Parathyroid adenoma (tissue), 2 donors: Measurements from ENCODE around the gene EHMT2.
"Not testable (repeated sequence)": the region's sequence is repeated elsewhere in the genome, so short reads cannot be mapped to it uniquely, and the experiment has no call there.

ENCODE experiments used
- H2AFZ ChIP-seq: fragments of 300-600 bp; sonication (generic); one replicate; pipeline ENCODE4 v1.7.0; 2017; ENCODE audit warnings: antibody characterized with exemption, mild to moderate bottlenecking
- H3K27ac ChIP-seq: fragments of 300-600 bp; sonication (generic); one replicate; pipeline ENCODE4 v1.7.0; 2017
- H3K27me3 ChIP-seq: fragments of 300-600 bp; sonication (generic); one replicate; pipeline ENCODE4 v1.7.0; 2017; ENCODE audit warnings: low read length; ENCODE audit not compliant: control insufficient read depth, insufficient read depth
- H3K36me3 ChIP-seq: fragments of 300-600 bp; sonication (generic); one replicate; pipeline ENCODE4 v1.7.0; 2017; ENCODE audit warnings: low read length; ENCODE audit not compliant: control insufficient read depth, insufficient read depth
- H3K4me1 ChIP-seq: fragments of 300-600 bp; sonication (generic); one replicate; pipeline ENCODE4 v1.7.0; 2017; ENCODE audit warnings: control low read depth
- H3K4me2 ChIP-seq: fragments of 300-600 bp; sonication (generic); one replicate; pipeline ENCODE4 v1.7.0; 2017; ENCODE audit warnings: low read length
- H3K4me3 ChIP-seq: fragments of 300-600 bp; sonication (generic); one replicate; pipeline ENCODE4 v1.7.0; 2017; ENCODE audit warnings: low read depth, low read length
- H3K79me2 ChIP-seq: fragments of 300-600 bp; sonication (generic); one replicate; pipeline ENCODE4 v1.7.0; 2017; ENCODE audit warnings: control low read depth
- H3K9ac ChIP-seq: fragments of 300-600 bp; sonication (generic); one replicate; pipeline ENCODE4 v1.7.0; 2017; ENCODE audit warnings: mild to moderate bottlenecking
- H3K9me3 ChIP-seq: fragments of 300-600 bp; sonication (generic); one replicate; pipeline ENCODE4 v1.7.0; 2017; ENCODE audit warnings: low read length; ENCODE audit not compliant: control insufficient read depth
- CTCF ChIP-seq: fragments of 300-600 bp; sonication (generic); IDR thresholded peaks from one replicate; pipeline ENCODE4 v1.7.0; 2017; ENCODE audit warnings: antibody characterized with exemption, mild to moderate bottlenecking
- donor health status: primary hyperparathyroidism.

The EHMT2 gene

GRCh38 chr6:31859923-31860322 is 37.6 kb downstream of the EHMT2 start:
- no peak for TF ChIP-seq CTCF
- H3K4me2 ChIP-seq = no peak overlapping the region
- peaks cover 2% of the 10 kb centered on the region for H3K79me2 ChIP-seq
- no peaks in the 10 kb centered on the region for H3K9me3 ChIP-seq
- H3K4me1 ChIP-seq = peaks cover 12% of the 10 kb centered on the region
- H2AFZ ChIP-seq = no peak overlapping the region
- no peak overlapping the region for H3K4me3 ChIP-seq
- no peaks in the 10 kb centered on the region for H3K27me3 ChIP-seq
- H3K9ac ChIP-seq = no peak overlapping the region
- no peaks in the 10 kb centered on the region for H3K36me3 ChIP-seq
- no peak overlapping the region for H3K27ac ChIP-seq

GRCh38 chr6:31858707-31859106 is 38.8 kb downstream of the EHMT2 start:
- H3K4me3 ChIP-seq = no peak overlapping the region
- no peak for TF ChIP-seq CTCF
- peaks cover 2% of the 10 kb centered on the region for H3K79me2 ChIP-seq
- H3K4me2 ChIP-seq = no peak overlapping the region
- H3K27me3 ChIP-seq = no peaks in the 10 kb centered on the region
- H3K36me3 ChIP-seq = no peaks in the 10 kb centered on the region
- no peak overlapping the region for H2AFZ ChIP-seq
- no peak overlapping the region for H3K27ac ChIP-seq
- no peak overlapping the region for H3K9ac ChIP-seq
- H3K9me3 ChIP-seq = no peaks in the 10 kb centered on the region
- H3K4me1 ChIP-seq = peaks cover 5% of the 10 kb centered on the region

GRCh38 chr6:31857774-31858173 is 39.7 kb downstream of the EHMT2 start:
- not testable (repeated sequence) for H3K4me2 ChIP-seq, H3K27me3 ChIP-seq, H3K9me3 ChIP-seq, H3K36me3 ChIP-seq, H3K4me3 ChIP-seq, H3K9ac ChIP-seq, H3K79me2 ChIP-seq, H3K4me1 ChIP-seq, H3K27ac ChIP-seq, H2AFZ ChIP-seq

- H3K27me3 ChIP-seq, H3K4me1 ChIP-seq, H3K9ac ChIP-seq, H2AFZ ChIP-seq, H3K36me3 ChIP-seq, H3K9me3 ChIP-seq, H3K27ac ChIP-seq, H3K4me3 ChIP-seq, H3K4me2 ChIP-seq, H3K79me2 ChIP-seq: not testable (repeated sequence)
Measured at GRCh38 chr6:31851980-31852718, 45.3 kb downstream of the EHMT2 start.

GRCh38 chr6:31851485-31851832 is 46.0 kb downstream of the EHMT2 start:
- Histone ChIP-seq H3K79me2 (no peaks in the 10 kb centered on the region), H2AFZ (no peak overlapping the region), H3K9me3 (no peaks in the 10 kb centered on the region), H3K4me1 (no peaks in the 10 kb centered on the region), H3K4me2 (no peak overlapping the region), H3K4me3 (no peak overlapping the region), H3K9ac (no peak overlapping the region), H3K27ac (no peak overlapping the region), H3K36me3 (no peaks in the 10 kb centered on the region), H3K27me3 (no peaks in the 10 kb centered on the region)
- TF ChIP-seq CTCF = no peak
